ENCODE results near the gene COPG1.

The COPG1 gene

DNA sequence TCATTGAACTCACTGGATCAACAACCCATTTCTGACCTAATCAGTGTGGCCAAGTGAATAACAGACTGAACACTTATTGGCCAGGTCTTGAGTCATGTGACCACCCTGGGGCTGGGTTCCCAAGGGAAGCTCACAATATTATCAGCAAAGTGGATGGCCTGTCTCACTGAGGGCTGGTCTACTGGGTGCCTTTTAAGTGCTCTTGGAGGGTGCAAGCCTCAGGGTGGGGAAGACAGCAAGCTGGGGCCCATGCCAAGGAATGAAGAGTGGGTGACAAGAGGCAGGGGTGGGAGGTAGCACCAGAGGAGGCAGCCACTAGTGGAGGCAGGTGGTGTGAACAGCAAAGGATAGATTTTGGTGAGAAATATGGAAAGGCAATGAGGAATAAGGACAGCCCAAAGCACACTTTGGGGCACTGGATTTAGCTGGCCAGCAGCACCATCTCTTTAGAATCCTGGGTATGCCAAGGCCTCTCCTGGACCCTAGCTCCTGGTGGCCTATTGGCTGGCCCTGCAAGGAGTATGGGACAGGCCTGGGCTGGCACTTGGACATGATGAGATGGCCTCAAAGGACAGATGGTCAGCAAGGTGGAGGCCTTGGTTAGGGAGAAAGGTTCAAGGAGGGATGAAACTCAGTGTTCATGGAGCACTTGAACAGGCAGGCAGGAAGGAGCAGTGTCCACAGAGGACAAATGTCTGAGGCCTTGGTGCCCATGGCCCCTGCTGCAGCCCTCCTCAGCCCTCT lies 63.4 kb downstream of the COPG1 start:
- TF ChIP-seq, protein P1, sequence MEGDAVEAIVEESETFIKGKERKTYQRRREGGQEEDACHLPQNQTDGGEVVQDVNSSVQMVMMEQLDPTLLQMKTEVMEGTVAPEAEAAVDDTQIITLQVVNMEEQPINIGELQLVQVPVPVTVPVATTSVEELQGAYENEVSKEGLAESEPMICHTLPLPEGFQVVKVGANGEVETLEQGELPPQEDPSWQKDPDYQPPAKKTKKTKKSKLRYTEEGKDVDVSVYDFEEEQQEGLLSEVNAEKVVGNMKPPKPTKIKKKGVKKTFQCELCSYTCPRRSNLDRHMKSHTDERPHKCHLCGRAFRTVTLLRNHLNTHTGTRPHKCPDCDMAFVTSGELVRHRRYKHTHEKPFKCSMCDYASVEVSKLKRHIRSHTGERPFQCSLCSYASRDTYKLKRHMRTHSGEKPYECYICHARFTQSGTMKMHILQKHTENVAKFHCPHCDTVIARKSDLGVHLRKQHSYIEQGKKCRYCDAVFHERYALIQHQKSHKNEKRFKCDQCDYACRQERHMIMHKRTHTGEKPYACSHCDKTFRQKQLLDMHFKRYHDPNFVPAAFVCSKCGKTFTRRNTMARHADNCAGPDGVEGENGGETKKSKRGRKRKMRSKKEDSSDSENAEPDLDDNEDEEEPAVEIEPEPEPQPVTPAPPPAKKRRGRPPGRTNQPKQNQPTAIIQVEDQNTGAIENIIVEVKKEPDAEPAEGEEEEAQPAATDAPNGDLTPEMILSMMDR (IDR thresholded peaks at IDR 0.05; ENCODE audit: low read depth, low read length, missing control alignments) = no peak
- DNase-seq (ENCODE audit: extremely low read depth, low read depth) = no peak
- no peak overlapping the region for H3K4me3 ChIP-seq (replicated peaks; ENCODE audit: low read depth, low read length)

DNA sequence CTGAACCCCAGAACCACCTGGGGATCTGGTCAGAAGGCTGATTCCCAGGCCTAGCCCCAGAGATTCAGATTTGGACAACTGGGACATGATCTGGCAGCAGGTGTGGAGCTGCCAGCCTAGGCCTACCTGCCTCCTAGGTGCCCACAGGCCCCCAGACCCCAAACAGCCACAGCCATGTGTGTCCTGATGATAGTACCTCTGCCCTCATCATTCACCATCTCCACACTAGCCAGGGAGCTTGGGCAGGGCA lies 63.9 kb downstream of the COPG1 start:
- DNase-seq (ENCODE audit: extremely low read depth, low read depth) = no peak
- TF ChIP-seq, protein P1 (IDR thresholded peaks at IDR 0.05; ENCODE audit: low read depth, low read length, missing control alignments) = no peak
- H3K4me3 ChIP-seq (replicated peaks; ENCODE audit: low read depth, low read length) = no peak overlapping the region

DNA sequence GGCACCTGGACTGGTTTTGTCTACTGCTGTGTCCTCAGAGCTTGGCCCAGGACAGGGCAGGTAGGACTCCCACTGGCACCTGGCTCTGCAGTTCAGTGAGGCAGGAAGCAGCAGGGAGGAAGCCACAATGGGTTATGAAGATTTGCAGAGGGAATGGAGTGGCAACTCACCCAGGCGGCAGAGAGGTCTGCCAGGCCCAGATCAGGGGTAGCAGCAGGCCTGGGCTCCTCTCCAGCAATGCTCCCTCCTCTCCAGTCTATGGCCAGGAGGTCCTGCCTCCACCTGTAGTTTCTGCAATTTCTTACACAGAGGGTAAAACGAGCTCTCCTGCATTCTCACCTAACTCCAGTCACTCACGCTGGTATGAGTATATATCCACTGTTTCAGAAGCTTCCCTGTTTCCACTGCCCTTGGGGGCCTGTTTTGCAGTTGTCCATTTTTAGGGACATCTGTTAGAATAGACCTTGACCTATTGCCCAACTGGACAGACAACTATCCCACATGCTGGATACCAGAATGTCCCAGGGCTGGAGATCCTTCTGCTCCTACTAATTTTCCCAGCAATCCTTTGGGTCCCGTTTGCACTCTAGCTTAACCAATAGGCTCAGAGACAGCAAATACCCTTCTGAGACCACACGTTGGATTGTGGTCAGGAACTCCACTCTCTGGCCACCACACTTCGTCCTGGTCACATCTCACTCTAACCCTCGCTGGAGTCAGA lies 64.4 kb downstream of the COPG1 start:
- DNase-seq (ENCODE audit: extremely low read depth, low read depth) = no peak
- TF ChIP-seq, protein P1 (IDR thresholded peaks at IDR 0.05; ENCODE audit: low read depth, low read length, missing control alignments) = no peak
- H3K4me3 ChIP-seq (replicated peaks; ENCODE audit: low read depth, low read length) = peak overlapping the region; percentile 89

DNA sequence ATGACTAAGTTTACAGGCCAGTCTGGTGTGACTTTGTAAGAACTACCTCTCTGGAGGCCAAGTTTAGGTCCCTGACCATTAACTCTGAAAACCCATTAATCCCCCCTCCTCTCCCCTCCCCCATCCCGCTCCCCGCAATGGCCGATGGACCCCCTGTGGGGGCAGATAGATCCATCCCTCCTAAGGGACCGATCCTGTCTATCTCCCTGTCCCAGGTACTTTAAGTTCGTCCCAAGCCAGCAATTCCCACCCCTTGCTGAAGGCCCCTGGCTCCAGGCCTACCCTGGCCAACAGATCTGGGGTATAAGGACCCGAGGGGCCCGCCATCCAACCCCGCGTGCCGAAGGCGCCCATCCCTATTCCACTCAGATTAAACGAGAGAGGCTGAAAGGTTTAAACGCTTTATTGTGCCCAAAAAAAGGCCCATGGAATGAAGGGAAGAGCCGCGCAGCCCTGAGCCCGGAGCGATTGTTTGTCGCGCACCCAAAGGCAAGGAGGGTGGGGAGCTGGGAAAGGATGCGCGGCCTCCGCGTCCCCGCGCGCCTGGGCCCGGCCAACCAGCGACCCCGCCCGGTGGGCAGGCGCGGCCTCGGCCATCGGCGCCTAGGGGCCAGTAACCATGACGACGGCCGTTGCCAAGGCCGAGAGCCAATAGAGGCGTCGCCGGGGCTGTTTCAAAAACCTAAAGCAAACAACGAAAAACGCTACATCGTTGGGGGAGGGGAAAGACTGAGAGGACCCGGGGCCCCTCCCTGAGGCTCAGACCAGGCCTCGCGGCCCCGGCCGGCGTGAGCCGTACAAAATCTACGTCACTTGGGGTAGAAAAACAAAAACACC lies 65.2 kb downstream of the COPG1 start:
- peak overlapping the region; percentile 89 for H3K4me3 ChIP-seq (replicated peaks; ENCODE audit: low read depth, low read length)
- TF ChIP-seq, protein P1 (IDR thresholded peaks at IDR 0.05; ENCODE audit: low read depth, low read length, missing control alignments) = no peak
- DNase-seq (ENCODE audit: extremely low read depth, low read depth) = peak; percentile 77

DNA sequence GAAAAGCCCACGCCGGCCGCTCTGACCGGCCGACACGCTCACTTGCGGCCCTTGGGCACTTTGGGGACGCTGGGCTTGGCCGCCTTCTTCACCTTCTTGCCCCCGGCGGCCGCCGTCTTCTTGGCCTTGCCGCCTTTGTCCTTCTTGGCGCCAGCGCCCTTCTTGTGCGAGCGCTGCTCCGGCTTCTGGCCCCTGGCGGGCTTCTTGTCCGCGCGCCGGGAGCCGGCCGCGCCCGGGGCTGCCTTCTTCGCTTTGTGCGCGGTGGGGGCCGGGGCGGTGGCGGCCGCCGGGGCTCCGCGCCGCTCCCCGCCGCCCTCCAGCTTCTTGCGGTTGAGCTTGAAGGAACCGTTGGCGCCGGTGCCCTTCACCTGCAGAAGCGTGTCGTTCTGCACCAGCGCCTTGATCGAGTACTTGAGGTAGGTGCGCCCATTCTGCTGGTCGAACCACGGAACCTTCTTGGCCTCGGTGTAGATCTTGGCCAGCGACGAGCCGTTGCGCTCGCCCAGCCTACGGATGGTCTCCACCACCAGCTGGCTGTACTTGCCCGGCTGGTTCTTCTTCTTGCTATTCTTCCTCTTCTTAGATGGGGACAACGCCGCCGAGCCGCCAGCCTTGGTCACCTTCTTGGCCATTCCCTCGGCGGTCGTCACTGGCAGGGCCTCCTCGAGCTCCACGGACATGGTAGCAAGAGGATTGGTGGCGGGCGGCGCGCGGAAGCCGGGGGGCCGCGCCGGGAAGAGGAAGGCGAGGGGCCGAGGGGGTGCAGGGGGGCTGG lies 66.0 kb downstream of the COPG1 start:
- DNase-seq (ENCODE audit: extremely low read depth, low read depth) = no peak
- H3K4me3 ChIP-seq (replicated peaks; ENCODE audit: low read depth, low read length) = peak overlapping the region; percentile 89
- TF ChIP-seq, protein P1 (IDR thresholded peaks at IDR 0.05; ENCODE audit: low read depth, low read length, missing control alignments) = no peak

DNA sequence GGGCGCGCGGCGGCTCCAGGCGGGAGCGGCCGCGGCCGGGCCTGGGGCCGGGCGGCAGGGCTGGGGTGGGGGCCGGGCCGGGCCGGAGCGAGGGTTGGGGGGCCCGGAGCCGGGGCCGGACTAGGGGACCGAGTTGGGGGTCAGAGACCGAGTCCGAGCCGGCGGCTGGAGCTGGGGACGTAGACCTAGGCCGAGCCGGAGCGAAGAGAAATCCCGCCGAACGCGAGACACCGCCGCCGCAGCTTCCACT lies 66.5 kb downstream of the COPG1 start:
- DNase-seq (ENCODE audit: extremely low read depth, low read depth) = no peak
- TF ChIP-seq, protein P1 (IDR thresholded peaks at IDR 0.05; ENCODE audit: low read depth, low read length, missing control alignments) = no peak
- peak overlapping the region; percentile 89 for H3K4me3 ChIP-seq (replicated peaks; ENCODE audit: low read depth, low read length)
